H1 (cell line): ENCODE measurements around the gene TM9SF1. TPM values are rescaled to one million over a fixed set of nuclear protein-coding genes. Genes with fewer than 3 reads are reported as not detected.

ENCODE experiments used
- CTCF ChIA-PET: fragments of 300-600 bp; sonication (Branson Sonifier 250); formaldehyde crosslinking; loops from one replicate; lab custom pipeline; 2021; ENCODE audit not compliant: partially characterized antibody; lab: Charles Lee
- POLR2A ChIA-PET: fragments of 300-600 bp; sonication (Branson Sonifier 250); formaldehyde crosslinking; loops from one replicate; lab custom pipeline; 2021; ENCODE audit warnings: inconsistent platforms; ENCODE audit not compliant: partially characterized antibody; lab: Charles Lee
- DNase-seq, 2 experiments: peaks; one replicate each; pipeline versions ENCODE4 v3.0.0 to v3.0.0-alpha.2; 2010 to 2022; ENCODE audit warnings: low spot score in 2 of 2, low read depth in 1 of 2, mixed read lengths in 1 of 2
- FAIRE-seq: peaks from 2 replicates; lab custom pipeline; 2011; peaks lifted over from hg19 to GRCh38; lab: Jason Lieb, UNC
- H2AFZ ChIP-seq: 2 replicates; pipeline ENCODE4 v1.8.1; 2012; ENCODE audit warnings: low read length, inconsistent platforms
- H2AK5ac ChIP-seq: 2 replicates; pipeline ENCODE4 v1.6.1; 2013; ENCODE audit warnings: low read depth, low read length
- H2BK120ac ChIP-seq: replicated peaks from 2 replicates; pipeline ENCODE3; 2013; ENCODE audit warnings: low read depth, low read length, inconsistent platforms
- H2BK12ac ChIP-seq: 2 replicates; pipeline ENCODE4 v1.6.1; 2013; ENCODE audit warnings: low read depth, low read length
- H2BK15ac ChIP-seq: 2 replicates; pipeline ENCODE4 v1.6.1; 2013; ENCODE audit warnings: low read length
- H2BK20ac ChIP-seq: 2 replicates; pipeline ENCODE4 v1.6.1; 2013; ENCODE audit warnings: low read length
- H2BK5ac ChIP-seq: 2 replicates; pipeline ENCODE4 v1.6.1; 2013; ENCODE audit warnings: low read depth, low read length
- H3K14ac ChIP-seq: 2 replicates; pipeline ENCODE4 v1.6.1; 2013; ENCODE audit warnings: inconsistent platforms; ENCODE audit not compliant: insufficient read length
- H3K18ac ChIP-seq: 2 replicates; pipeline ENCODE4 v1.6.1; 2013; ENCODE audit warnings: low read length; ENCODE audit errors: extremely low read depth
- H3K23ac ChIP-seq: 2 replicates; pipeline ENCODE4 v1.6.1; 2013; ENCODE audit warnings: inconsistent platforms; ENCODE audit not compliant: insufficient read length
- H3K23me2 ChIP-seq: 2 replicates; pipeline ENCODE4 v1.6.1; 2013; ENCODE audit warnings: low read depth, low read length
- H3K27ac ChIP-seq: 2 replicates; pipeline ENCODE4 v1.6.1; 2011; ENCODE audit warnings: low read depth, low read length, inconsistent platforms
- H3K27me3 ChIP-seq, 4 experiments: replicated peaks in 1 of 4; 1 replicate in 1 of 4; 2 replicates in 3 of 4; pipeline versions ENCODE4 v1.6.1 to v1.8.1; 2011 to 2013; ENCODE audit warnings: low read length in 3 of 4, mild to moderate bottlenecking in 3 of 4, inconsistent platforms in 2 of 4, mixed read lengths in 2 of 4, moderate library complexity in 1 of 4; ENCODE audit not compliant: control insufficient read depth in 3 of 4, insufficient read depth in 3 of 4; ENCODE audit errors: extremely low read depth in 1 of 4
- H3K36me3 ChIP-seq, 4 experiments: 2 replicates each; pipeline versions ENCODE4 v1.6.1 to v1.8.1; 2011 to 2013; ENCODE audit warnings: mild to moderate bottlenecking in 4 of 4, low read length in 3 of 4, moderate library complexity in 2 of 4, control low read depth in 1 of 4, inconsistent platforms in 1 of 4; ENCODE audit not compliant: insufficient read depth in 4 of 4, control insufficient read depth in 2 of 4
- H3K4ac ChIP-seq: replicated peaks from 2 replicates; pipeline ENCODE3; 2013; ENCODE audit warnings: low read length, low read depth, mixed read lengths, inconsistent platforms; ENCODE audit not compliant: insufficient read length
- H3K4me1 ChIP-seq, 4 experiments: replicated peaks in 1 of 4; 1 replicate in 1 of 4; 2 replicates in 3 of 4; pipeline versions ENCODE4 v1.6.1 to v1.8.1; 2011 to 2013; ENCODE audit warnings: low read length in 3 of 4, inconsistent platforms in 2 of 4, mixed read lengths in 1 of 4; ENCODE audit not compliant: insufficient read depth in 4 of 4, control insufficient read depth in 3 of 4
- H3K4me2 ChIP-seq, 2 experiments: 2 replicates each; pipeline versions ENCODE4 v1.6.1 to v1.8.1; 2011 to 2013; ENCODE audit warnings: low read depth in 2 of 2, low read length in 2 of 2, control low read depth in 1 of 2, inconsistent platforms in 1 of 2, mild to moderate bottlenecking in 1 of 2; ENCODE audit not compliant: insufficient read depth in 1 of 2
- H3K4me3 ChIP-seq, 4 experiments: fragments of 200-600, 300-600 bp in 1 of 4; sonication (generic), shearing (Covaris generic), sonication (Bioruptor Twin) in 1 of 4; 2 replicates each; pipeline versions ENCODE4 v1.5.1 to v1.8.1; 2011 to 2016; ENCODE audit warnings: low read length in 4 of 4, low read depth in 3 of 4, control low read depth in 2 of 4, inconsistent platforms in 2 of 4, mild to moderate bottlenecking in 2 of 4, mixed read lengths in 1 of 4, moderate library complexity in 1 of 4; ENCODE audit not compliant: insufficient read depth in 2 of 4; ENCODE audit errors: extremely low read depth in 1 of 4
- H3K56ac ChIP-seq: replicated peaks from 2 replicates; pipeline ENCODE3; 2013; ENCODE audit warnings: low read depth, mild to moderate bottlenecking, mixed read lengths, low read length, inconsistent platforms; ENCODE audit not compliant: insufficient read length
- H3K79me1 ChIP-seq: 2 replicates; pipeline ENCODE4 v1.6.1; 2013; ENCODE audit warnings: low read depth, low read length, control low read depth
- H3K79me2 ChIP-seq, 2 experiments: 2 replicates each; pipeline versions ENCODE4 v1.6.1 to v1.8.1; 2012 to 2013; ENCODE audit warnings: low read length in 2 of 2, mild to moderate bottlenecking in 2 of 2, inconsistent platforms in 1 of 2; ENCODE audit not compliant: insufficient read depth in 2 of 2, control insufficient read depth in 1 of 2
- H3K9ac ChIP-seq, 4 experiments: replicated peaks in 1 of 4; 1 replicate in 1 of 4; 2 replicates in 3 of 4; pipeline versions ENCODE4 v1.6.1 to v1.8.1; 2011 to 2013; ENCODE audit warnings: low read depth in 3 of 4, low read length in 3 of 4, control low read depth in 2 of 4, mild to moderate bottlenecking in 2 of 4, moderate library complexity in 2 of 4, inconsistent platforms in 1 of 4; ENCODE audit errors: extremely low read depth in 1 of 4
- H3K9me3 ChIP-seq, 2 experiments: 2 replicates each; pipeline versions ENCODE4 v1.6.1 to v1.8.1; 2012 to 2013; ENCODE audit warnings: mild to moderate bottlenecking in 2 of 2, moderate library complexity in 2 of 2, control low read depth in 1 of 2, inconsistent platforms in 1 of 2, low read depth in 1 of 2, low read length in 1 of 2, mixed read lengths in 1 of 2; ENCODE audit not compliant: insufficient read depth in 2 of 2
- H4K20me1 ChIP-seq, 2 experiments: replicated peaks in 1 of 2; 2 replicates each; pipeline versions ENCODE3 to v1.8.1; 2011 to 2013; ENCODE audit warnings: inconsistent platforms in 2 of 2, low read length in 2 of 2, mild to moderate bottlenecking in 1 of 2; ENCODE audit not compliant: insufficient read depth in 2 of 2, control insufficient read depth in 1 of 2
- H4K5ac ChIP-seq: 2 replicates; pipeline ENCODE4 v1.6.1; 2013; ENCODE audit warnings: low read length, low read depth, mixed read lengths, inconsistent platforms; ENCODE audit not compliant: insufficient read length
- H4K8ac ChIP-seq: 2 replicates; pipeline ENCODE4 v1.8.0; 2013; ENCODE audit warnings: mild to moderate bottlenecking, moderate library complexity, low read length, inconsistent platforms; ENCODE audit not compliant: insufficient read depth; ENCODE audit errors: extremely low read depth
- H4K91ac ChIP-seq: replicated peaks from 2 replicates; pipeline ENCODE3; 2013; ENCODE audit warnings: low read length, mixed read lengths, inconsistent platforms; ENCODE audit not compliant: insufficient read length
- ATF2 ChIP-seq: IDR thresholded peaks from 2 replicates; pipeline ENCODE4 v1.6.1; 2012; ENCODE audit warnings: low read length, inconsistent platforms
- BACH1 ChIP-seq: IDR thresholded peaks from 2 replicates; pipeline ENCODE4 v1.6.1; 2012; ENCODE audit warnings: low read length, improper control_type of control experiment
- EZH2 ChIP-seq: fragments of 200-600 bp; sonication (generic); IDR thresholded peaks from 2 replicates; pipeline ENCODE4 v1.7.1; 2012; ENCODE audit warnings: low read depth, mild to moderate bottlenecking, moderate library complexity, low read length, inconsistent platforms; ENCODE audit not compliant: severe bottlenecking
- MAX ChIP-seq: IDR thresholded peaks from 2 replicates; pipeline ENCODE4 v1.6.1; 2012; ENCODE audit warnings: inconsistent platforms
- SP4 ChIP-seq: IDR thresholded peaks from 2 replicates; pipeline ENCODE4 v1.6.1; 2012; ENCODE audit warnings: low read length, inconsistent platforms
- WGBS, 2 experiments: shearing (Covaris generic) in 1 of 2; methylation state at CpG; one replicate each; pipeline versions ENCODE4 v1.1.6 to v1.1.7; 2013 to 2015; ENCODE audit warnings: low lambda C conversion rate in 2 of 2, mixed read lengths in 2 of 2, inconsistent platforms in 1 of 2, low coverage in 1 of 2, missing lambda C conversion rate in 1 of 2; ENCODE audit not compliant: insufficient replicate concordance in 2 of 2, insufficient coverage in 1 of 2, insufficient read length in 1 of 2; ENCODE audit errors: extremely low coverage in 1 of 2, missing lambda C conversion rate in 1 of 2; 5-methylcytosine and 5-hydroxymethylcytosine counted together
- polyA plus RNA-seq, 7 experiments: library from polyadenylated mRNA; depleted of rRNA in 3 of 7; stranded (reverse) in 5 of 7; unstranded in 2 of 7; fragments of >200 nt in 5 of 7; fragments of 200-250 nt in 2 of 7; gene quantifications; 1 replicate in 5 of 7; 2 replicates in 1 of 7; 4 replicates in 1 of 7; pipeline versions ENCODE4 v1.2.1 to v1.2.3, GENCODE V29; 2011 to 2013; ENCODE audit warnings: missing spikeins in 2 of 7, mixed read lengths in 2 of 7
- total RNA-seq: library from RNA; stranded (reverse); fragmentation: NEBNext Ultra II Directional; extraction: Animal tissue kit (Norgen Biotek cat#: 25700); gene quantifications from 2 replicates; pipeline ENCODE4 v1.2.1, GENCODE V29; 2021
- TF ChIP-seq, protein P1 (sequence below), 3 experiments: IDR thresholded peaks; 1 replicate in 2 of 3; 2 replicates in 1 of 3; pipeline versions ENCODE4 v1.5.1 to v1.6.1; 2011; ENCODE audit warnings: low read length in 3 of 3, mild to moderate bottlenecking in 3 of 3, inconsistent platforms in 2 of 3, low read depth in 1 of 3, moderate library complexity in 1 of 3; ENCODE audit not compliant: insufficient read depth in 1 of 3; ENCODE audit errors: control extremely low read depth in 1 of 3

Gene TM9SF1
- total and polyA plus RNA-seq, 2 of the 8 experiments (the other 6 are each of a cell fraction or from before 2014, with no cell fraction given): 22.2 to 29.2 TPM

DNA sequence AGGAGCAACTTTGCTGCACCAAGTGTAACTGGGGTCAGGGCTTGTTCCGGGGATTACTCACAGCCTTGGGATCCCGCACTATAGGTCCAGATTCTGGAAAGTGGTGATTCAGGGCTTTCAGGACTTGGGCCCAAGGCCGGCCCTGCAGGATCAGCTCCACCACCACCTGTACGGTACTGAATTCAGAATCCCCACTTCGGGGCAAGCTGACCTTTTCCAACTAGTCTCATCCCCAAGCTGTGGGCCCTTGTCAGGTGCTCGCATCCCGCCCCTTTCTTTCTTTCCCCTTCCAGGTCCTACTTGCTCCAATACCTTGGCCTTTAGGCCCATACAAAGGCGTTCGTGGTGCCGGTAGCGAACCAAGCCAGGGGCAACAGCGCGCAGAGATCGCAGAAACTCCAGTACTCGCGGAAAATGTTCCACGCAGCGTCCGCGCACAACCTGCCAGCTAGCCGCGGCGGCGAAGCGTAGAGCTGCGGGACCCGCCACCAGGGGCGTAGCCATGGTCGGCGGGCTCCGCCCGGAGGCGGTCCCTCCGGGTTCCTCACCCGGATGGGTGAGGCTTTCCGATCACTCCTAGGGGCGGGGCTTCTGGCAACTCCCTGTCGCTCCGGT lies 46.7 kb upstream of the TM9SF1 start:
- no peak overlapping the region for H3K23ac ChIP-seq
- H3K14ac ChIP-seq: no peak overlapping the region
- no peak for FAIRE-seq
- DNase-seq: peak; percentile 59 to 94
- peaks cover 0 to 5% (median 2%) of the 10 kb centered on the region in 4 experiments; a peak in 4 of 7 replicates for H3K4me1 ChIP-seq
- H4K91ac ChIP-seq: peak overlapping the region; percentile 79
- no peaks in the 10 kb centered on the region for H3K9me3 ChIP-seq
- H2BK15ac ChIP-seq: no peak overlapping the region
- peak overlapping the region; percentile 89; the same call in 1 of the 2 replicates for H2BK5ac ChIP-seq
- H4K5ac ChIP-seq: peak overlapping the region; percentile 87
- peaks cover 8% of the 10 kb centered on the region; the same call in 1 of the 2 replicates for H3K23me2 ChIP-seq
- H2BK120ac ChIP-seq: no peak overlapping the region
- peak overlapping the region; percentile 80 to 97 (median 92) for H3K4me3 ChIP-seq
- H3K4me2 ChIP-seq: peak overlapping the region; percentile 84 to 87
- peak overlapping the region; percentile 96; the same call in 1 of the 2 replicates for H4K8ac ChIP-seq
- peak overlapping the region; percentile 94 for H3K56ac ChIP-seq
- H3K18ac ChIP-seq: peak overlapping the region; percentile 94
- H4K20me1 ChIP-seq: peaks cover 3 to 10% of the 10 kb centered on the region in 2 experiments
- H3K4ac ChIP-seq: no peak overlapping the region
- no peaks in the 10 kb centered on the region; a peak in 2 of 4 replicates for H3K79me2 ChIP-seq
- CTCF ChIA-PET: interaction anchor here (0.7 to 9.4 kb wide), 31 partner anchors 9 to 196 kb away, joined by 3 to 163 read pairs (median 7); partner anchors contain the start of genes CIDEB, DHRS1, GMPR2 and IRF9
- 9% methylated on average over 31 of the region's 39 CpGs; no CpG with 5 or more reads in 1 of the 2 experiments for WGBS, 2 experiments
- no peak overlapping the region for H2BK20ac ChIP-seq
- POLR2A ChIA-PET: interaction anchor here (0.6 to 3.7 kb wide), 37 partner anchors 9 to 165 kb away, joined by 3 to 50 read pairs (median 4); partner anchors contain the start of genes CHMP4A, CIDEB, DHRS1 and GMPR2
- no peaks in the 10 kb centered on the region for H3K27me3 ChIP-seq
- H2AFZ ChIP-seq: 0 out of 2 replicates have a peak overlapping the region, but pooled peaks have one; percentile 40
- peak overlapping the region; percentile 27; the same call in 1 of the 2 replicates for H2BK12ac ChIP-seq
- peak overlapping the region; percentile 84 for H3K27ac ChIP-seq
- H2AK5ac ChIP-seq: no peak overlapping the region
- peak overlapping the region; percentile 67 to 95 (median 89) for H3K9ac ChIP-seq
- no peaks in the 10 kb centered on the region; the same call in 1 of the 2 replicates for H3K79me1 ChIP-seq
- peaks cover 17 to 40% (median 34%) of the 10 kb centered on the region in 4 experiments for H3K36me3 ChIP-seq
- TF ChIP-seq, protein P1, sequence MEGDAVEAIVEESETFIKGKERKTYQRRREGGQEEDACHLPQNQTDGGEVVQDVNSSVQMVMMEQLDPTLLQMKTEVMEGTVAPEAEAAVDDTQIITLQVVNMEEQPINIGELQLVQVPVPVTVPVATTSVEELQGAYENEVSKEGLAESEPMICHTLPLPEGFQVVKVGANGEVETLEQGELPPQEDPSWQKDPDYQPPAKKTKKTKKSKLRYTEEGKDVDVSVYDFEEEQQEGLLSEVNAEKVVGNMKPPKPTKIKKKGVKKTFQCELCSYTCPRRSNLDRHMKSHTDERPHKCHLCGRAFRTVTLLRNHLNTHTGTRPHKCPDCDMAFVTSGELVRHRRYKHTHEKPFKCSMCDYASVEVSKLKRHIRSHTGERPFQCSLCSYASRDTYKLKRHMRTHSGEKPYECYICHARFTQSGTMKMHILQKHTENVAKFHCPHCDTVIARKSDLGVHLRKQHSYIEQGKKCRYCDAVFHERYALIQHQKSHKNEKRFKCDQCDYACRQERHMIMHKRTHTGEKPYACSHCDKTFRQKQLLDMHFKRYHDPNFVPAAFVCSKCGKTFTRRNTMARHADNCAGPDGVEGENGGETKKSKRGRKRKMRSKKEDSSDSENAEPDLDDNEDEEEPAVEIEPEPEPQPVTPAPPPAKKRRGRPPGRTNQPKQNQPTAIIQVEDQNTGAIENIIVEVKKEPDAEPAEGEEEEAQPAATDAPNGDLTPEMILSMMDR (IDR thresholded peaks at IDR 0.05; ENCODE audit: control extremely low read depth in 1 of 3, insufficient read depth in 1 of 3, low read depth in 1 of 3, low read length in 3 of 3): peak; percentile 34 to 54 (median 35); a peak in 3 of 4 replicates
- no peak for TF ChIP-seq ATF2
- TF ChIP-seq SP4: 0 out of 2 replicates have a peak, but pooled peaks have one; percentile 16
- TF ChIP-seq BACH1: no peak; the same call in 1 of the 2 replicates
- TF ChIP-seq MAX: no peak
- TF ChIP-seq EZH2: no peak
